Measurements from ENCODE around the gene MPHOSPH9.

GRCh38 chr12:123270214-123271000, 37.5 kb upstream of the MPHOSPH9 start:
- no peak for TF ChIP-seq CTCF (IDR thresholded peaks at IDR 0.05)
- no peak for TF ChIP-seq POLR2AphosphoS5 (IDR thresholded peaks at IDR 0.05)
- no peak for TF ChIP-seq POLR2A (IDR thresholded peaks at IDR 0.05)
- TF ChIP-seq EP300 (IDR thresholded peaks at IDR 0.05) = no peak

Data from suprapubic skin (tissue), 4 donors.